ENCODE data around the gene EML4.

GRCh38 chr2:42361728-42362283 is 192.7 kb downstream of the EML4 start:
- no peak for TF ChIP-seq CTCF (IDR thresholded peaks at IDR 0.05)
- no peak for TF ChIP-seq POLR2A (IDR thresholded peaks at IDR 0.05)
- no peak for TF ChIP-seq EP300 (IDR thresholded peaks at IDR 0.05)

Measured in tibial nerve (tissue), 4 donors.